Brain pericyte (primary cell): ENCODE data around the gene ZNF341.

Experiments used
- DNase-seq: peaks from one replicate; pipeline ENCODE4 v3.0.0-alpha.2; 2012; ENCODE audit warnings: low read depth, low spot score

Gene ZNF341

GRCh38 chr20:33825340-33826269, 93.8 kb downstream of the ZNF341 start:
- DNase-seq, result no peak

- DNase-seq, result no peak
These were observed 94.6 kb downstream of the ZNF341 start for GRCh38 chr20:33826270-33826897.

GRCh38 chr20:33827109-33827508, 95.3 kb downstream of the ZNF341 start:
- DNase-seq, result no peak

- DNase-seq, result no peak
These were observed 96.0 kb downstream of the ZNF341 start for GRCh38 chr20:33827634-33828325.

GRCh38 chr20:33828326-33828844, 96.6 kb downstream of the ZNF341 start:
- no peak for DNase-seq

- no peak for DNase-seq
These were observed 97.3 kb downstream of the ZNF341 start for GRCh38 chr20:33828967-33829560.

- no peak for DNase-seq
These were observed 97.8 kb downstream of the ZNF341 start for GRCh38 chr20:33829636-33830035.

GRCh38 chr20:33830371-33830770, 98.6 kb downstream of the ZNF341 start:
- DNase-seq, result no peak

- DNase-seq, result no peak
These were observed 100.5 kb downstream of the ZNF341 start for GRCh38 chr20:33832103-33832804.

- DNase-seq, result no peak
These were observed 101.5 kb downstream of the ZNF341 start for GRCh38 chr20:33833333-33833732.

- no peak for DNase-seq
These were observed 103.9 kb downstream of the ZNF341 start for GRCh38 chr20:33835615-33836172.

- DNase-seq, result no peak
These were observed 104.5 kb downstream of the ZNF341 start for GRCh38 chr20:33836277-33836676.

- DNase-seq, result no peak
These were observed 105.5 kb downstream of the ZNF341 start for GRCh38 chr20:33837096-33837830.

- no peak for DNase-seq
These were observed 106.5 kb downstream of the ZNF341 start for GRCh38 chr20:33838035-33838864.

GRCh38 chr20:33839591-33839990, 107.8 kb downstream of the ZNF341 start:
- DNase-seq, result no peak

- DNase-seq, result no peak
These were observed 108.4 kb downstream of the ZNF341 start for GRCh38 chr20:33840160-33840559.

GRCh38 chr20:33840759-33841435, 109.1 kb downstream of the ZNF341 start:
- no peak for DNase-seq

GRCh38 chr20:33841436-33841799, 109.6 kb downstream of the ZNF341 start:
- no peak for DNase-seq
